Measurements from ENCODE around the gene LRBA. TPM values are rescaled to one million over a fixed set of nuclear protein-coding genes. Genes with fewer than 3 reads are reported as not detected.
A peak's percentile ranks its signal among the peaks of the same experiment; 100 is the strongest.

LRBA gene
- total and polyA plus RNA-seq, 9 of the 15 experiments (the other 6 are each of a cell fraction or from before 2014, with no cell fraction given), result 24.2 to 88.7 (median 59.7) TPM

DNA sequence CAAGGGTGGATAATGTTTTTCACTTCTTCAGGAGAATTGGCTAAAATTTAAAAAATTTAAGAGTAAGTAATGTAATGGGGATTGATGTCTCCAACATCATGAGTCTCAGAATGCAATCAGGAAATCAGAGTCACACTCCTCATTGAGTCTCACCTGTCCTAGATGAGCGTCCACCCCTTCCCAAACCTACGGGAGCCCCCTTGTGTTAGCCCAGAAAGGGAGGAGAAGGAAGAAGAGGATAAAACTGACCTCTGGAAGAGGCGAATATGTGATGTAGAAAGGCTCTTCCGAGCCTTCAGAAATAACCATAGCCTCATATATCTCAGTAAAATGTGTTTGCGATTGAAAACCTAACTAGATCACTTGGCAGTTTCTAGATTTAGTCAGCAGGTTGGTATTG lies 779.8 kb downstream of the LRBA start:
- Histone ChIP-seq H3K4me1 (replicated peaks in 1 of 2; ENCODE audit: control insufficient read depth in 2 of 2, insufficient read depth in 2 of 2, low read length in 2 of 2) (no peaks in the 10 kb centered on the region; a peak in 1 of 5 replicates), H3K27ac (ENCODE audit: extremely low read depth, low read depth, low read length) (no peak overlapping the region), H2AFZ (ENCODE audit: low read depth, low read length) (no peak overlapping the region), H3K9me3 (replicated peaks; ENCODE audit: control insufficient read depth, insufficient read depth, low read depth, low read length) (no peaks in the 10 kb centered on the region), H3K4me2 (ENCODE audit: insufficient read depth, low read length) (no peak overlapping the region), H3K9ac (ENCODE audit: insufficient read depth in 1 of 2, low read depth in 2 of 2, low read length in 2 of 2) (no peak overlapping the region), H4K20me1 (replicated peaks; ENCODE audit: control insufficient read depth, insufficient read depth, low read length) (no peaks in the 10 kb centered on the region), H3K4me3 (no peak overlapping the region), H3K9me1 (ENCODE audit: control insufficient read depth, insufficient read depth, low read length) (no peaks in the 10 kb centered on the region), H3K79me2 (ENCODE audit: control insufficient read depth, insufficient read depth, low read length) (no peaks in the 10 kb centered on the region), H3K36me3 (ENCODE audit: control insufficient read depth, insufficient read depth, low read length) (no peaks in the 10 kb centered on the region), H3K27me3 (ENCODE audit: control insufficient read depth in 2 of 2, insufficient read depth in 2 of 2, low read length in 2 of 2) (peaks cover 5 to 8% of the 10 kb centered on the region in 2 experiments; a peak in 3 of 5 replicates)
- FAIRE-seq (no peak), DNase-seq (ENCODE audit: extremely low read depth in 1 of 4, low spot score in 3 of 4) (no peak), ATAC-seq (0 out of 3 replicates have a peak, but pooled peaks have one; percentile 36)
- no TSS peak for BruUV-seq (replicated peaks)
- in situ Hi-C loops (cut with MboI), result no loop called here
- CTCF ChIA-PET (ENCODE audit: low intra/inter-chr PET ratio), result interaction anchor here (0.5 kb wide), 1 partner anchor 249 kb away, joined by 6 read pairs; no protein-coding TSS in a partner anchor
- 13% methylated on average over 5 of the region's 5 CpGs for WGBS (ENCODE audit: insufficient coverage, low coverage, missing lambda C conversion rate)
- intact Hi-C loops (cut with micrococcal nuclease), result no loop called here
- POLR2A ChIA-PET, result no interaction called here
- TF ChIP-seq RCOR1 (IDR thresholded peaks at IDR 0.05; ENCODE audit: borderline replicate concordance in 1 of 2, low read depth in 2 of 2, low read length in 2 of 2) (no peak), ZNF232 (CRISPR knock-in tag; IDR thresholded peaks at IDR 0.05) (no peak), CTCF (IDR thresholded peaks at IDR 0.05 in 2 of 3, conservative IDR thresholded peaks at IDR 0.05 in 1 of 3; ENCODE audit: insufficient read depth in 2 of 3, low read depth in 1 of 3, low read length in 3 of 3) (peak in 1 of 3 experiments; percentile 14; a peak in 1 of 6 replicates)

Measured in K562 (cell line).